GM19035 (cell line): ENCODE results near the gene EARS2.
"Not testable (repeated sequence)": the region's sequence is repeated elsewhere in the genome, so short reads cannot be mapped to it uniquely, and the experiment has no call there.

Experiments
- ATAC-seq: cut with Tn5 transposase; IDR thresholded peaks from one replicate; pipeline ENCODE4 v1.9.1; 2021; ENCODE audit not compliant: unreplicated experiment

Gene EARS2

GRCh38 chr16:23528644-23529310 lies 28.4 kb downstream of the EARS2 start:
- no peak for ATAC-seq

GRCh38 chr16:23527961-23528643 lies 29.0 kb downstream of the EARS2 start:
- ATAC-seq, result no peak

GRCh38 chr16:23524886-23525285 lies 32.3 kb downstream of the EARS2 start:
- no peak for ATAC-seq

- no peak for ATAC-seq
These were observed 33.2 kb downstream of the EARS2 start for GRCh38 chr16:23523876-23524385.

- no peak for ATAC-seq
These were observed 33.8 kb downstream of the EARS2 start for GRCh38 chr16:23523321-23523720.

- no peak for ATAC-seq
These were observed 35.2 kb downstream of the EARS2 start for GRCh38 chr16:23521965-23522364.

GRCh38 chr16:23521037-23521743 lies 36.0 kb downstream of the EARS2 start:
- no peak for ATAC-seq

GRCh38 chr16:23520500-23520899 lies 36.6 kb downstream of the EARS2 start:
- ATAC-seq, result no peak

- no peak for ATAC-seq
These were observed 37.9 kb downstream of the EARS2 start for GRCh38 chr16:23519282-23519681.

- no peak for ATAC-seq
These were observed 38.7 kb downstream of the EARS2 start for GRCh38 chr16:23518435-23518891.

- no peak for ATAC-seq
These were observed 40.6 kb downstream of the EARS2 start for GRCh38 chr16:23516366-23517137.

- no peak for ATAC-seq
These were observed 41.3 kb downstream of the EARS2 start for GRCh38 chr16:23515881-23516280.

GRCh38 chr16:23514381-23515152 lies 42.6 kb downstream of the EARS2 start:
- no peak for ATAC-seq

- no peak for ATAC-seq
These were observed 44.9 kb downstream of the EARS2 start for GRCh38 chr16:23512168-23512695.

- no peak for ATAC-seq
These were observed 45.4 kb downstream of the EARS2 start for GRCh38 chr16:23511731-23512130.

- not testable (repeated sequence) for ATAC-seq
These were observed 46.3 kb downstream of the EARS2 start for GRCh38 chr16:23510915-23511270.

- ATAC-seq, result peak; percentile 77
These were observed 46.8 kb downstream of the EARS2 start, which contains the start of gene GGA2 for GRCh38 chr16:23510164-23510914. Gene GGA2, minus strand, starts transcription at chr16:23510494. Its CDS starts 83 bp downstream, at chr16:23510411.

GRCh38 chr16:23509782-23510163 lies 47.4 kb downstream of the EARS2 start:
- peak; percentile 18 for ATAC-seq

- ATAC-seq, result no peak
These were observed 47.8 kb downstream of the EARS2 start for GRCh38 chr16:23509441-23509754.
